H9 (cell line): Measurements from ENCODE around the gene FAF1. TPM values are rescaled to one million over a fixed set of nuclear protein-coding genes. Genes with fewer than 3 reads are reported as not detected.

Source experiments
- DNase-seq: peaks from one replicate; pipeline ENCODE4 v3.0.0-alpha.2; 2017
- H2AFZ ChIP-seq: one replicate; pipeline ENCODE4 v1.6.1; 2013; ENCODE audit warnings: mild to moderate bottlenecking, low read length, control low read depth, moderate library complexity
- H2AK5ac ChIP-seq: 2 replicates; pipeline ENCODE4 v1.6.1; 2013; ENCODE audit warnings: low read length, control low read depth, mixed read lengths; ENCODE audit not compliant: insufficient read length
- H2BK120ac ChIP-seq: one replicate; pipeline ENCODE4 v1.6.1; 2013; ENCODE audit warnings: low read depth, mild to moderate bottlenecking, low read length, control low read depth, inconsistent platforms; ENCODE audit not compliant: poor library complexity, severe bottlenecking
- H2BK12ac ChIP-seq: 2 replicates; pipeline ENCODE4 v1.6.1; 2013; ENCODE audit warnings: low read length, control low read depth, mixed read lengths, low read depth; ENCODE audit not compliant: insufficient read length
- H2BK15ac ChIP-seq: 2 replicates; pipeline ENCODE4 v1.6.1; 2013; ENCODE audit warnings: low read depth, low read length, control low read depth
- H2BK20ac ChIP-seq: one replicate; pipeline ENCODE4 v1.6.1; 2013; ENCODE audit warnings: low read depth, mild to moderate bottlenecking, low read length, control low read depth, inconsistent platforms; ENCODE audit not compliant: poor library complexity, severe bottlenecking
- H2BK5ac ChIP-seq: 2 replicates; pipeline ENCODE4 v1.6.1; 2013; ENCODE audit warnings: low read length, control low read depth, mixed read lengths; ENCODE audit not compliant: insufficient read length
- H3K14ac ChIP-seq: 2 replicates; pipeline ENCODE4 v1.6.1; 2013; ENCODE audit warnings: low read length, control low read depth; ENCODE audit not compliant: insufficient read depth
- H3K18ac ChIP-seq: 2 replicates; pipeline ENCODE4 v1.6.1; 2013; ENCODE audit warnings: low read depth, mild to moderate bottlenecking, mixed read lengths, low read length, control low read depth; ENCODE audit not compliant: insufficient read length
- H3K23ac ChIP-seq: 2 replicates; pipeline ENCODE4 v1.6.1; 2013; ENCODE audit warnings: low read length, control low read depth, mixed read lengths, low read depth; ENCODE audit not compliant: insufficient read length
- H3K23me2 ChIP-seq: 2 replicates; pipeline ENCODE4 v1.6.1; 2013; ENCODE audit warnings: low read depth, mild to moderate bottlenecking, mixed read lengths, low read length, control low read depth; ENCODE audit not compliant: insufficient read length, poor library complexity, severe bottlenecking
- H3K27ac ChIP-seq: 2 replicates; pipeline ENCODE4 v1.5.1; 2013; ENCODE audit warnings: low read length, control low read depth, mixed read lengths, low read depth; ENCODE audit not compliant: insufficient read length
- H3K27me3 ChIP-seq: 2 replicates; pipeline ENCODE4 v1.6.1; 2013; ENCODE audit warnings: low read length, control low read depth, inconsistent platforms; ENCODE audit not compliant: insufficient read depth
- H3K4ac ChIP-seq: 2 replicates; pipeline ENCODE4 v1.6.1; 2013; ENCODE audit warnings: low read depth, mild to moderate bottlenecking, control low read depth, inconsistent platforms, low read length, moderate library complexity
- H3K4me1 ChIP-seq: 2 replicates; pipeline ENCODE4 v1.6.1; 2013; ENCODE audit warnings: low read length, control low read depth, inconsistent platforms; ENCODE audit not compliant: insufficient read depth
- H3K4me2 ChIP-seq: 2 replicates; pipeline ENCODE4 v1.6.1; 2013; ENCODE audit warnings: low read length, control low read depth, mixed read lengths; ENCODE audit not compliant: insufficient read length, insufficient read depth
- H3K56ac ChIP-seq: 2 replicates; pipeline ENCODE4 v1.6.1; 2013; ENCODE audit warnings: low read depth, mild to moderate bottlenecking, mixed read lengths, low read length, control low read depth; ENCODE audit not compliant: insufficient read length
- H3K79me1 ChIP-seq: 2 replicates; pipeline ENCODE4 v1.6.1; 2013; ENCODE audit warnings: low read depth, mild to moderate bottlenecking, moderate library complexity, low read length, control low read depth, inconsistent platforms; ENCODE audit not compliant: insufficient read depth, poor library complexity, severe bottlenecking
- H3K79me2 ChIP-seq: 2 replicates; pipeline ENCODE4 v1.6.1; 2013; ENCODE audit warnings: low read length, control low read depth, inconsistent platforms; ENCODE audit not compliant: insufficient read depth
- H3K9ac ChIP-seq: 2 replicates; pipeline ENCODE4 v1.6.1; 2013; ENCODE audit warnings: low read length, control low read depth, mixed read lengths; ENCODE audit not compliant: insufficient read length; ENCODE audit errors: extremely low read depth
- H3K9me3 ChIP-seq: one replicate; pipeline ENCODE4 v1.6.1; 2013; ENCODE audit warnings: low read depth, low read length, inconsistent platforms; ENCODE audit not compliant: control insufficient read depth
- H3T11ph ChIP-seq: one replicate; pipeline ENCODE4 v1.6.1; 2013; ENCODE audit warnings: mild to moderate bottlenecking, low read length, control low read depth, inconsistent platforms
- H4K20me1 ChIP-seq: one replicate; pipeline ENCODE4 v1.6.1; 2013; ENCODE audit not compliant: control insufficient read depth, insufficient read length, insufficient read depth
- H4K5ac ChIP-seq: 2 replicates; pipeline ENCODE4 v1.6.1; 2013; ENCODE audit warnings: low read depth, mild to moderate bottlenecking, mixed read lengths, low read length, control low read depth; ENCODE audit not compliant: insufficient read length
- H4K8ac ChIP-seq: replicated peaks from 2 replicates; pipeline ENCODE4 v1.6.1; 2013; ENCODE audit warnings: low read length, control low read depth, mixed read lengths, low read depth; ENCODE audit not compliant: insufficient read length
- H4K91ac ChIP-seq: 2 replicates; pipeline ENCODE4 v1.6.1; 2013; ENCODE audit warnings: low read depth, mild to moderate bottlenecking, moderate library complexity, mixed read lengths, low read length, control low read depth; ENCODE audit not compliant: insufficient read length
- H3K27ac Mint-ChIP-seq, 3 experiments: 2 replicates in 2 of 3; 3 replicates in 1 of 3; pipeline ENCODE4 v1.8.0; 2020 to 2021; ENCODE audit warnings: mixed read lengths in 3 of 3, mild to moderate bottlenecking in 1 of 3, moderate library complexity in 1 of 3
- H3K27me3 Mint-ChIP-seq: 2 replicates; pipeline ENCODE4 v1.8.0; 2021; ENCODE audit warnings: low read depth, mild to moderate bottlenecking, moderate library complexity, mixed read lengths
- H3K36me3 Mint-ChIP-seq, 3 experiments: 2 replicates in 2 of 3; 3 replicates in 1 of 3; pipeline ENCODE4 v1.8.0; 2020 to 2021; ENCODE audit warnings: low read depth in 3 of 3, mixed read lengths in 3 of 3; ENCODE audit not compliant: insufficient read depth in 1 of 3
- H3K4me1 Mint-ChIP-seq, 2 experiments: 2 replicates each; pipeline ENCODE4 v1.8.0; 2020; ENCODE audit warnings: mixed read lengths in 2 of 2
- H3K4me3 Mint-ChIP-seq, 2 experiments: 2 replicates in 1 of 2; 3 replicates in 1 of 2; pipeline ENCODE4 v1.8.0; 2020 to 2021; ENCODE audit warnings: mild to moderate bottlenecking in 2 of 2, mixed read lengths in 2 of 2, moderate library complexity in 1 of 2
- H3K9me3 Mint-ChIP-seq, 2 experiments: 2 replicates in 1 of 2; 3 replicates in 1 of 2; pipeline ENCODE4 v1.8.0; 2020; ENCODE audit warnings: mild to moderate bottlenecking in 2 of 2, mixed read lengths in 2 of 2, moderate library complexity in 1 of 2
- CTCF ChIP-seq: fragments of 200-600 bp; sonication (generic); conservative IDR thresholded peaks from 3 replicates; pipeline ENCODE4 v1.8.0; 2021; ENCODE audit warnings: antibody characterized with exemption, mild to moderate bottlenecking
- WGBS: extraction: QIAGEN DNeasy Blood & Tissue Kit; methylation state at CpG from one replicate; pipeline ENCODE4 v1.1.7; 2013; ENCODE audit warnings: missing lambda C conversion rate, low lambda C conversion rate, mixed read lengths; ENCODE audit not compliant: insufficient read length; ENCODE audit errors: extremely low coverage; 5-methylcytosine and 5-hydroxymethylcytosine counted together
- total RNA-seq: library from RNA; stranded (reverse); gene quantifications from 2 replicates; pipeline ENCODE4 v1.2.1, GENCODE V29; 2021

The FAF1 gene
- total RNA-seq, 1 experiment from 2014 or later, result 60.8 TPM

- no peak overlapping the region for H3K23ac ChIP-seq
- no peak overlapping the region for H2BK20ac ChIP-seq
- no CpG with 5 or more reads among the region's 1 CpG for WGBS
- peaks cover 28 to 42% of the 10 kb centered on the region in 2 experiments for H3K4me1 Mint-ChIP-seq
- H3K4me2 ChIP-seq, result no peak overlapping the region
- no peak overlapping the region for H4K8ac ChIP-seq
- no peak overlapping the region for H3T11ph ChIP-seq
- H4K20me1 ChIP-seq, result no peaks in the 10 kb centered on the region
- H3K27ac ChIP-seq, result no peak overlapping the region
- no peaks in the 10 kb centered on the region for H3K4me1 ChIP-seq
- no peaks in the 10 kb centered on the region for H3K27me3 Mint-ChIP-seq
- no peak for TF ChIP-seq CTCF
- H3K79me2 ChIP-seq, result no peaks in the 10 kb centered on the region
- 0 out of 7 replicates have a peak overlapping the region, but pooled peaks of 1 of the 3 experiments have one; percentile 47 for H3K27ac Mint-ChIP-seq
- no peaks in the 10 kb centered on the region for H3K23me2 ChIP-seq
- DNase-seq, result no peak
- H3K27me3 ChIP-seq, result no peaks in the 10 kb centered on the region
- no peaks in the 10 kb centered on the region for H3K36me3 Mint-ChIP-seq
- H3K79me1 ChIP-seq, result no peaks in the 10 kb centered on the region
- no peak overlapping the region for H3K9ac ChIP-seq
- peak overlapping the region in 1 of 2 experiments; percentile 17; a peak in 1 of 5 replicates for H3K4me3 Mint-ChIP-seq
- H2AFZ ChIP-seq, result no peak overlapping the region
- H2BK5ac ChIP-seq, result no peak overlapping the region
- H2BK12ac ChIP-seq, result no peak overlapping the region
- no peak overlapping the region for H3K14ac ChIP-seq
- no peak overlapping the region for H4K5ac ChIP-seq
- H3K56ac ChIP-seq, result no peak overlapping the region
- no peaks in the 10 kb centered on the region for H3K9me3 ChIP-seq
- H3K4ac ChIP-seq, result no peak overlapping the region
- H4K91ac ChIP-seq, result no peak overlapping the region
- no peaks in the 10 kb centered on the region for H3K9me3 Mint-ChIP-seq
- no peak overlapping the region for H2BK15ac ChIP-seq
- H2BK120ac ChIP-seq, result no peak overlapping the region
- no peak overlapping the region for H2AK5ac ChIP-seq
- no peak overlapping the region for H3K18ac ChIP-seq
Observed at GRCh38 chr1:50568782-50569181, 391.3 kb downstream of the FAF1 start.
